Left lung (tissue), 10 donors: ENCODE measurements around the gene ZNF324B. TPM values are rescaled to one million over a fixed set of nuclear protein-coding genes. Genes with fewer than 3 reads are reported as not detected.
"Not testable (repeated sequence)": the region's sequence is repeated elsewhere in the genome, so short reads cannot be mapped to it uniquely, and the experiment has no call there.

Experiments
- ATAC-seq: fragments of 200-7000 bp; cut with Tn5 transposase; one replicate; pipeline ENCODE4 v1.9.1; 2020; ENCODE audit warnings: moderate library complexity
- DNase-seq, 4 donors: peaks; one replicate each; pipeline ENCODE4 v3.0.0-alpha.2; 2013 to 2020
- H3K27ac ChIP-seq, 2 donors: fragments of 200-600 bp; sonication (generic) in 1 of 2; one replicate each; pipeline versions ENCODE4 v1.5.0 to v1.8.0; 2020 to 2021
- H3K27me3 ChIP-seq, 2 donors: fragments of 200-600 bp; sonication (generic) in 1 of 2; one replicate each; pipeline versions ENCODE4 v1.5.0 to v1.8.0; 2020 to 2021
- H3K36me3 ChIP-seq, 2 donors: fragments of 200-600 bp; sonication (generic) in 1 of 2; one replicate each; pipeline versions ENCODE4 v1.5.0 to v1.8.0; 2020 to 2021
- H3K4me1 ChIP-seq, 2 donors: fragments of 200-600 bp; one replicate each; pipeline ENCODE4 v1.8.0; 2021
- H3K4me3 ChIP-seq, 2 donors: fragments of 200-600 bp; sonication (generic) in 1 of 2; one replicate each; pipeline versions ENCODE4 v1.5.0 to v1.8.0; 2020 to 2021; ENCODE audit warnings: mild to moderate bottlenecking in 1 of 2
- H3K9me3 ChIP-seq, 2 donors: fragments of 200-600 bp; sonication (generic) in 1 of 2; one replicate each; pipeline versions ENCODE4 v1.5.0 to v1.8.0; 2020 to 2021
- CTCF ChIP-seq, 2 donors: fragments of 200-600 bp; sonication (generic) in 1 of 2; IDR thresholded peaks; one replicate each; pipeline versions ENCODE4 v1.5.0 to v1.8.0; 2021; ENCODE audit warnings: antibody characterized with exemption in 2 of 2
- intact Hi-C, 2 donors: fragments of 100-400 bp; cut with DNase I; formaldehyde crosslinking; loops; one replicate each; pipeline versions ENCODE4 v1.11.2 to v1.14.2; 2022
- polyA plus RNA-seq, 6 donors: library from polyadenylated mRNA; unstranded; fragments of 120-200 nt; gene quantifications; one replicate each; pipeline ENCODE4 v1.2.1, GENCODE V29; 2013; ENCODE audit not compliant: insufficient read length in 6 of 6
- total RNA-seq, 2 donors: library from RNA; stranded (reverse); fragmentation: NEBNext Ultra II Directional; extraction: Animal tissue kit (Norgen Biotek cat#: 25700); gene quantifications; one replicate each; pipeline ENCODE4 v1.2.1, GENCODE V29; 2021
- donor health status: DM: no; HTN: yes; CAD: no.
- donor health status: DM: no; HTN: no; CAD: no.

The ZNF324B gene
- total and polyA plus RNA-seq, 8 donors: 5.2 to 7.8 (median 6.7) TPM

GRCh38 chr19:58468216-58468839, 16.9 kb downstream of the ZNF324B start:
- no peak overlapping the region for H3K27ac ChIP-seq
- no peaks in the 10 kb centered on the region for H3K27me3 ChIP-seq
- DNase-seq: no peak
- H3K4me3 ChIP-seq: no peak overlapping the region
- no peak for TF ChIP-seq CTCF (IDR thresholded peaks at IDR 0.05)
- ATAC-seq: no peak
- H3K4me1 ChIP-seq: peaks cover 6 to 16% of the 10 kb centered on the region in 2 donors
- intact Hi-C loops: no loop called here
- H3K9me3 ChIP-seq: no peaks in the 10 kb centered on the region
- peaks cover 0 to 40% of the 10 kb centered on the region in 2 donors for H3K36me3 ChIP-seq

GRCh38 chr19:58469241-58470013, 18.0 kb downstream of the ZNF324B start:
- intact Hi-C loops: no loop called here
- no peak for ATAC-seq

GRCh38 chr19:58470837-58471543, 19.6 kb downstream of the ZNF324B start:
- Histone ChIP-seq H3K4me1 (peaks cover 11 to 26% of the 10 kb centered on the region in 2 donors), H3K36me3 (peaks cover 0 to 40% of the 10 kb centered on the region in 2 donors)
- H3K9me3 ChIP-seq, H3K4me3 ChIP-seq, intact Hi-C loops, H3K27ac ChIP-seq, ATAC-seq, H3K27me3 ChIP-seq: not testable (repeated sequence)
- peak in 1 of 4 donors; percentile 70 for DNase-seq

More at GRCh38 chr19:58469241-58470013, 18.0 kb downstream of the ZNF324B start:
- peaks cover 0 to 40% of the 10 kb centered on the region in 2 donors for H3K36me3 ChIP-seq
- H3K27me3 ChIP-seq: no peaks in the 10 kb centered on the region
- no peak overlapping the region for H3K27ac ChIP-seq
- DNase-seq: no peak
- H3K4me1 ChIP-seq: peaks cover 6 to 16% of the 10 kb centered on the region in 2 donors
- no peak for TF ChIP-seq CTCF (IDR thresholded peaks at IDR 0.05)
- no peak overlapping the region for H3K4me3 ChIP-seq
- no peaks in the 10 kb centered on the region for H3K9me3 ChIP-seq

GRCh38 chr19:58471736-58472135, 20.3 kb downstream of the ZNF324B start:
- peak in 1 of 4 donors; percentile 77 for DNase-seq
- Histone ChIP-seq H3K36me3 (peaks cover 0 to 40% of the 10 kb centered on the region in 2 donors), H3K4me1 (peaks cover 15 to 26% of the 10 kb centered on the region in 2 donors), H3K9me3 (no peaks in the 10 kb centered on the region), H3K27ac (no peak overlapping the region), H3K4me3 (no peak overlapping the region), H3K27me3 (no peaks in the 10 kb centered on the region)
- no peak for TF ChIP-seq CTCF (IDR thresholded peaks at IDR 0.05)
- intact Hi-C loops: no loop called here
- ATAC-seq: no peak

GRCh38 chr19:58473775-58474174, 22.4 kb downstream of the ZNF324B start:
- H3K36me3 ChIP-seq: peaks cover 0 to 40% of the 10 kb centered on the region in 2 donors
- no peak for TF ChIP-seq CTCF (IDR thresholded peaks at IDR 0.05)
- H3K9me3 ChIP-seq: no peaks in the 10 kb centered on the region
- ATAC-seq (no peak), DNase-seq (peak in 1 of 4 donors; percentile 1)
- H3K4me3 ChIP-seq: no peak overlapping the region
- H3K4me1 ChIP-seq: peaks cover 9 to 22% of the 10 kb centered on the region in 2 donors
- intact Hi-C loops: no loop called here
- no peak overlapping the region for H3K27ac ChIP-seq
- H3K27me3 ChIP-seq: no peaks in the 10 kb centered on the region
